MM.1S (cell line): Measurements from ENCODE around the gene FAM83F.

Experiments used
- EZH2phosphoT487 ChIP-seq: fragments of 300-600 bp; sonication (generic); IDR thresholded peaks from 2 replicates; pipeline ENCODE4 v1.6.1; 2018; ENCODE audit warnings: antibody characterized with exemption, low read length
- TF ChIP-seq, protein P1 (sequence below): fragments of 300-600 bp; sonication (generic); IDR thresholded peaks from 2 replicates; pipeline ENCODE4 v1.5.1; 2016; ENCODE audit warnings: antibody characterized with exemption, low read length, mixed read lengths

DNA sequence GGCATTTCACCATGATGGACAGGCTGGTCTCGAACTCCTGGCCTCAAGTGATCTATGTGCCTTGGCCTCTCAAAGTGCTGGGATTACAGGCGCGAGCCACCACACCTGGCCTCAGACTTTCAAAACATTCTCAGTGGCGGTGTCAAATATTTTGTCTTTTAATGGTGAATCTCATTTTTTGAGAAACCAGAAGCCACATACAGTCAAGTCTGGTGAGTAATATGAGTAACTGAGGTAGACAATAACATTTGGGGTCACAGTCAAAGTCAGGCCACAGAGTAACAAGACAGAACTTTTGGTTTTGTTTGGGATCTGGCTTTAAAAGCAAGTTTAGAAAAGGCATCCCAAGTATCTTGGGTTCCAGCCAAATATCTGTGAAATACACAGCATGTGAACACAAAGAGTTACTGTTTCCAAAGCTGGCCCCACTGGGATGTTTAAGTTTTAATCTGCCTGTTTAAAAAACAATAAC lies 40.1 kb upstream of the FAM83F start:
- no peak for TF ChIP-seq EZH2phosphoT487
- TF ChIP-seq, protein P1, sequence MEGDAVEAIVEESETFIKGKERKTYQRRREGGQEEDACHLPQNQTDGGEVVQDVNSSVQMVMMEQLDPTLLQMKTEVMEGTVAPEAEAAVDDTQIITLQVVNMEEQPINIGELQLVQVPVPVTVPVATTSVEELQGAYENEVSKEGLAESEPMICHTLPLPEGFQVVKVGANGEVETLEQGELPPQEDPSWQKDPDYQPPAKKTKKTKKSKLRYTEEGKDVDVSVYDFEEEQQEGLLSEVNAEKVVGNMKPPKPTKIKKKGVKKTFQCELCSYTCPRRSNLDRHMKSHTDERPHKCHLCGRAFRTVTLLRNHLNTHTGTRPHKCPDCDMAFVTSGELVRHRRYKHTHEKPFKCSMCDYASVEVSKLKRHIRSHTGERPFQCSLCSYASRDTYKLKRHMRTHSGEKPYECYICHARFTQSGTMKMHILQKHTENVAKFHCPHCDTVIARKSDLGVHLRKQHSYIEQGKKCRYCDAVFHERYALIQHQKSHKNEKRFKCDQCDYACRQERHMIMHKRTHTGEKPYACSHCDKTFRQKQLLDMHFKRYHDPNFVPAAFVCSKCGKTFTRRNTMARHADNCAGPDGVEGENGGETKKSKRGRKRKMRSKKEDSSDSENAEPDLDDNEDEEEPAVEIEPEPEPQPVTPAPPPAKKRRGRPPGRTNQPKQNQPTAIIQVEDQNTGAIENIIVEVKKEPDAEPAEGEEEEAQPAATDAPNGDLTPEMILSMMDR: no peak
